AG08396 (cell line): ENCODE results near the gene EFCAB14.
"Not testable (repeated sequence)": the region's sequence is repeated elsewhere in the genome, so short reads cannot be mapped to it uniquely, and the experiment has no call there.

Experiments
- DNase-seq: peaks from one replicate; pipeline ENCODE4 v3.0.0; 2012; ENCODE audit warnings: low spot score, mixed read lengths

The EFCAB14 gene

DNA sequence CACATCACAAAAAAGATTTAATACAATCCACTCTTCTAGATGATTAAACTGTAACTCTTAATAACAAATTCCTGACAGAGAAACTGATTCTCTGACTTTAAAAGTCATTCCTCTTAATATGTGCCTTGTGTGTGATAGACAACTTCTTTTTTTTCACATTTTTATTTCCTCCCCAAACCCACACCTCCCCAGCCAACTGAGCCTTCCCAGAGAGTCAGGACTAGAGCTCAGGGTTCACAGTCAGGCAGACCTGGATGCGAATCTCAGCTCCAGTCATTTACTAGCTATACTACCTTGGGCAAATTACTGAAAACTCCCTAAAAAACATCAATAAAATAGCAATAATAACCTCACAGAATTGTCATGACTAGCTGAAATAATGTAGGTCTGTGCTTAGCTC is 64.9 kb downstream of the EFCAB14 start:
- no peak for DNase-seq

- DNase-seq, result no peak
Observed at GRCh38 chr1:46653405-46653958, 65.4 kb downstream of the EFCAB14 start.

GRCh38 chr1:46652321-46653100 is 66.4 kb downstream of the EFCAB14 start:
- no peak for DNase-seq

DNA sequence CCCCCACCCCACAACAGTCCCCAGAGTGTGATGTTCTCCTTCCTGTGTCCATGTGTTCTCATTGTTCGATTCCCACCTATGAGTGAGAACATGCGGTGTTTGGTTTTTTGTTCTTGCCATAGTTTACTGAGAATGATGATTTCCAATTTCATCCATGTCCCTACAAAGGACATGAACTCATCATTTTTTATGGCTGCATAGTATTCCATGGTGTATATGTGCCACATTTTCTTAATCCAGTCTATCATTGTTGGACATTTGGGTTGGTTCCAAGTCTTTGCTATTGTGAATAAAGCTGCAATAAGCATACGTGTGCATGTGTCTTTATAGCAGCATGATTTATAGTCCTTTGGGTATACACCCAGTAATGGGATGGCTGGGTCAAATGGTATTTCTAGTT is 67.8 kb downstream of the EFCAB14 start:
- DNase-seq, result not testable (repeated sequence)

DNA sequence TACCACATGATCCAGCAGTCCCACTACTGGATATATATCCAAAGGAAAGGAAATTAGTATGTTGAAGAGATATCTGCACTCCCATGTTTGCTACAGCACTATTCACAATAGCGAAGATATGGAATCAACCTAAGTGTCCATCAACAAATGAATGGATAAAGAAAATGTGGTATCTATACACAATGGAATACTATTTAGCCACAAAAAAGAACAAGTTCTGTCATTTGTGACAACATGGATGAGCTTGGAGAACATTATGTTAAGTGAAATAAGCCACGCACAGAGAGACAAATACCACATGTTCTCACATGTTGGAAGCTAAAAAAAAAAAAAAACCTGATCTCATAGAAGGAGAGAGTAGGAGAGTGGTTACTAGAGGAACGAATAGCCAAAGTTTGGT is 68.4 kb downstream of the EFCAB14 start:
- no peak for DNase-seq

- DNase-seq, result no peak
Observed at GRCh38 chr1:46649764-46650163, 69.2 kb downstream of the EFCAB14 start.

- DNase-seq, result no peak
Observed at GRCh38 chr1:46647611-46648010, 71.3 kb downstream of the EFCAB14 start.

GRCh38 chr1:46646844-46647243 is 72.1 kb downstream of the EFCAB14 start:
- DNase-seq, result no peak

DNA sequence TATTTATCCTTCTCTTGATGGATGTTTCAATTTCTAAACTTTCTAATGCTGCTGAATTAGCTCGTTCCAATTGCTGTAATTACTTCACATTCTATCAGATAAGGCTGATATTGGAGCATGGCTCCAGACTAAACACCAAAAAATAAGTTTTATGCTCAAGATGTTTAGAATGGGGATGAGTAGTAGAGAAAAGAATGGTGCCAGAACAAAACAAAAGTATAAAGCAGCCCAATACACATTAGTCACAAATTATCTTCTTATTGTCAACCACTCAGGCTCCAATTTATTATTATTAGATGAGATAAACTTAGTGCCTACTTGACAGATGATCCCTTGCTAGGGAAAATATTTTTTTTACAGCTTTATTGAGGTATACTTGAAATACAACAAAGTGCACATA is 72.6 kb downstream of the EFCAB14 start:
- DNase-seq, result no peak

DNA sequence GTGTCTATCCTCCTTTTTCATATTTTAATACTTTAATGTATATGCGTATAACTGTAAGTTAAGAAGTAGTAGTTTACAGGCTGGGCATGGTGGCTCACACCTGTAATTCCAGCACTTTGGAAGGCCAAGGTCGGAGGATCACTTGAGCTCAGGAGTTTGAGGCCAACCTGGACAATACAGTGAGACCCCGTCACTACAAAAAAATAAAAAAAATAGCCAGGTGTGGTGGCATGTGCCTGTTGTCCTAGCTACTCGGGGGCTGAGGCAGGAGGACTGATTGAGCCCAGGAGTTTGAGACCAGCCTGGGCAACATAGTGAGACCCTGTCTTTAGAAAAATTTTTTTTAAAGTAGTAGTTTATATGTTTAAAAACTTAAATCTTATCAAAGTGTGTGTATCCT is 73.1 kb downstream of the EFCAB14 start:
- DNase-seq, result no peak

- peak; percentile 75 for DNase-seq
Observed at GRCh38 chr1:46643368-46643775, 75.5 kb downstream of the EFCAB14 start.

DNA sequence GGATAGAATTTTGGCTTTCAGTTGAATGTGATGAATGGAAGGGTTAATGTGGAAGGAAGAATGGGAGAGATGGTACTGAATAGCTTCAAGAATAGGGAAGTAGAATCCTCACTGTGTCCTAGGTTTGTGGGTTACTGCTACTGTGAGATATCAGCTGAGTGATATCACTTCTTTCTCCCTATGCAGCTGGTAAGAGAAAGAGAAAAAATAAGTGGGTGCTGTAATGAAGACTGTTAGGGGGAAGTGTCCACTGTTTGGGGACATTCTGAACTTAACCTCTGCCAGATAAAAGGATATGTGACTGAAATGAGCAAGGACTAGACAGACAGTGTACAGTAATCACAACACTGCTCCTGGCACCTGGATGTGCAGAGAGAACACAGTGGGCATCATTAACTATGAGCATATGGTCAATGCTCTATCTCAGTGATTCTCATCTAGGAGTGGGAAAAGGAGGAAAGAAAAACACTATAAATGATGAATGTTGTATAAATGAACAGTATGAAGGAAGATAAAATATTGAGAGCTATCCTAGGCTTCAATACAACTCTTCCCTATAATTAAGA is 76.7 kb downstream of the EFCAB14 start:
- no peak for DNase-seq

DNA sequence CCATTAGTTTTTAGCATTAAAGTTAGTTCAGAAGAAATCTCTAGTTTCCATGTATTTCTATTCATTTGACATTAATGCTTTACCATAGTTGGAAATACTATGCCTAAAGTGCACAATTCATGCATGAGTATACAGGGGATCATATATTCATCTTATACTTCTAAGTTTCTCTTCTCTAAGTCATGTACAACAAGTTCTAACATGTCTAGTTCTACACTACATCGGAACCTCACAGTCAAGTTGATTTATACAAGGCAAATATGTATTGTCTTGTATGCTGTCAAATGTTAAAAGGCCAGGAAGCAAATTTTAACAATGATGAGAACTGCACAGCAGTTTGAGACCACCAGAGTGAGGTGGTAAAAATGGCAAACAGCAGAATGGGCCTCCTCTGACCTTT is 79.4 kb downstream of the EFCAB14 start:
- no peak for DNase-seq

GRCh38 chr1:46638921-46639320 is 80.0 kb downstream of the EFCAB14 start:
- DNase-seq, result no peak

DNA sequence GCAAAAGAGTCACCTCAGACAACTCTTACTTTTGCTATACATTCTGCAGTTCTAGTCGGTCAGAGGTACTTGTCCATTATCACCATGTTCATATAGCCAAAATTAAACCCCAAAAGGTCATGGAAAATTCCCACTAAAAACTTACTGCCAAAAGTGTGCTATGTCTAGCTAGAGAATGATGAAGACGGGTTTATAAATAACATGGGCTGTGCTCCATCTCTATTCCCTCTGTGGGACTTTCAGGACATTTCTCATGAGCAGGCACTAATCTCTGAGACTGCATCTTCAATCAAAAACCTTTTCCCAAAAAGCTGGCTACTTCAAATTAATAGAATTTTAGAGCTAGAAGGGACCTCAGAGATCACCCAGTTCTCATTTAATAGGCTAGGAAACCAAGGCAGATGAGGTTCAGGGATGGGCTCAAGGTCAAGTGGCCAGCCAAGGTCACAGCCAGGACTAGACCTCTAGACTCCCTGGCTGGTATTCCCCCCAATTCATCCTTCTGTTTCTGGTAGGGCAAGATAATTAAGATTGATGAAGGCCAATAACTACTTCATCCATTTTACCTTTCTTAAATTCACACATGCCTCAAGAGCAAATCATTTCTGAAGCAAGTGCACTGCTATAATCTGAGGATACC is 81.3 kb downstream of the EFCAB14 start:
- DNase-seq, result no peak

GRCh38 chr1:46635205-46635604 is 83.7 kb downstream of the EFCAB14 start:
- DNase-seq, result no peak

GRCh38 chr1:46630719-46631118 is 88.2 kb downstream of the EFCAB14 start:
- no peak for DNase-seq
